Kidney epithelial cell (primary cell): ENCODE measurements around the gene FRY. TPM values are rescaled to one million over a fixed set of nuclear protein-coding genes. Genes with fewer than 3 reads are reported as not detected.
A peak's percentile ranks its signal among the peaks of the same experiment; 100 is the strongest.

Experiments used
- DNase-seq: peaks from one replicate; pipeline ENCODE4 v3.0.0-alpha.2; 2010; ENCODE audit warnings: low read depth
- H3K27me3 ChIP-seq: 2 replicates; pipeline ENCODE4 v1.6.0; 2011; ENCODE audit warnings: low read length; ENCODE audit not compliant: control insufficient read depth, insufficient read depth
- H3K36me3 ChIP-seq: 2 replicates; pipeline ENCODE4 v1.5.1; 2011; ENCODE audit warnings: low read length; ENCODE audit not compliant: control insufficient read depth, insufficient read depth
- H3K4me3 ChIP-seq: 2 replicates; pipeline ENCODE4 v1.5.1; 2011; ENCODE audit warnings: low read depth, mild to moderate bottlenecking, control low read depth, low read length
- CTCF ChIP-seq: IDR thresholded peaks from 2 replicates; pipeline ENCODE4 v1.5.1; 2011; ENCODE audit warnings: mild to moderate bottlenecking, moderate library complexity, low read length, control low read depth, inconsistent platforms; ENCODE audit not compliant: insufficient read depth, poor library complexity, severe bottlenecking
- total RNA-seq: library from RNA; depleted of rRNA; stranded (reverse); fragments of >200 nt; gene quantifications from 2 replicates; pipeline ENCODE4 v1.2.3, GENCODE V29; 2015

Gene FRY
- total RNA-seq, 1 donor from 2014 or later, result 6.7 TPM

GRCh38 chr13:32261567-32261966, 230.0 kb downstream of the FRY start:
- H3K4me3 ChIP-seq, result no peak overlapping the region
- no peaks in the 10 kb centered on the region for H3K36me3 ChIP-seq
- H3K27me3 ChIP-seq, result no peaks in the 10 kb centered on the region
- no peak for TF ChIP-seq CTCF
- peak; percentile 14 for DNase-seq

GRCh38 chr13:32262165-32262564, 230.6 kb downstream of the FRY start:
- no peak for TF ChIP-seq CTCF
- H3K36me3 ChIP-seq, result no peaks in the 10 kb centered on the region
- no peaks in the 10 kb centered on the region for H3K27me3 ChIP-seq
- DNase-seq, result no peak
- no peak overlapping the region for H3K4me3 ChIP-seq

- DNase-seq, result no peak
- Histone ChIP-seq H3K36me3 (no peaks in the 10 kb centered on the region), H3K27me3 (no peaks in the 10 kb centered on the region), H3K4me3 (no peak overlapping the region)
- no peak for TF ChIP-seq CTCF
Observed at GRCh38 chr13:32262619-32263018, 231.0 kb downstream of the FRY start.

GRCh38 chr13:32264407-32264806, 232.8 kb downstream of the FRY start:
- no peak for TF ChIP-seq CTCF
- DNase-seq, result no peak
- no peaks in the 10 kb centered on the region for H3K36me3 ChIP-seq

GRCh38 chr13:32265726-32266125, 234.2 kb downstream of the FRY start:
- Histone ChIP-seq H3K36me3 (no peaks in the 10 kb centered on the region), H3K27me3 (no peaks in the 10 kb centered on the region), H3K4me3 (no peak overlapping the region)
- no peak for TF ChIP-seq CTCF
- no peak for DNase-seq

More at GRCh38 chr13:32264407-32264806, 232.8 kb downstream of the FRY start:
- Histone ChIP-seq H3K4me3 (no peak overlapping the region), H3K27me3 (no peaks in the 10 kb centered on the region)

- Histone ChIP-seq H3K27me3 (no peaks in the 10 kb centered on the region), H3K36me3 (no peaks in the 10 kb centered on the region), H3K4me3 (no peak overlapping the region)
- no peak for DNase-seq
- TF ChIP-seq CTCF, result no peak
Observed at GRCh38 chr13:32266130-32266529, 234.6 kb downstream of the FRY start.
